ENCODE data around the gene TCFL5. TPM values are rescaled to one million over a fixed set of nuclear protein-coding genes. Genes with fewer than 3 reads are reported as not detected.

TCFL5 gene
- total and polyA plus RNA-seq, 2 donors (not counting 3 experiments of a cell fraction or from before 2014, with no cell fraction given), result 4.4 to 11.1 TPM

GRCh38 chr20:62900692-62901584, 39.3 kb upstream of the TCFL5 start:
- H3K9me1 ChIP-seq (replicated peaks; ENCODE audit: control insufficient read depth, extremely low read depth, insufficient read depth, low read length), result no peaks in the 10 kb centered on the region
- BruUV-seq (replicated peaks), result no TSS peak
- H3K4me1 ChIP-seq (ENCODE audit: control insufficient read depth, extremely low read depth, insufficient read depth, low read length), result no peaks in the 10 kb centered on the region
- no peak overlapping the region for H3K9ac ChIP-seq (replicated peaks; ENCODE audit: extremely low read depth, insufficient read depth, low read length)
- dilution Hi-C loops (cut with MboI; ENCODE audit: extremely low pct_ligation_motif_present, low sequenced_read_pairs), result no loop called here
- H3K79me2 ChIP-seq (ENCODE audit: control insufficient read depth, insufficient read depth, low read length), result no peaks in the 10 kb centered on the region
- no peaks in the 10 kb centered on the region for H4K20me1 ChIP-seq (replicated peaks; ENCODE audit: control insufficient read depth, extremely low read depth, insufficient read depth, low read length)
- H3K27ac ChIP-seq (ENCODE audit: insufficient read depth, low read depth, low read length), result no peak overlapping the region
- H3K36me3 ChIP-seq (ENCODE audit: control insufficient read depth in 2 of 2, extremely low read depth in 1 of 2, insufficient read depth in 2 of 2, low read length in 2 of 2), result peaks cover 22% of the 10 kb centered on the region in 2 experiments
- TF ChIP-seq FOS (IDR thresholded peaks at IDR 0.05; ENCODE audit: borderline replicate concordance, insufficient read depth, low read length) (no peak), POLR2A (IDR thresholded peaks at IDR 0.05; ENCODE audit: low read depth, low read length) (peak; percentile 8)
- no peak overlapping the region for H3K4me2 ChIP-seq (ENCODE audit: insufficient read depth, low read length)
- intact Hi-C loops (cut with micrococcal nuclease), result no loop called here
- ChIA-PET CTCF (interaction anchor here (1.1 to 3.6 kb wide), 10 partner anchors 11 to 108 kb away, joined by 3 to 21 read pairs (median 4); partner anchors contain the start of gene SLC17A9), POLR2A (no interaction called here)
- no peak overlapping the region for H3K4me3 ChIP-seq (replicated peaks in 1 of 3; ENCODE audit: insufficient read depth in 1 of 3, low read depth in 1 of 3, low read length in 3 of 3)
- DNase-seq (ENCODE audit: low read depth, low spot score) (peak; percentile 19), FAIRE-seq (no peak)
- H3K27me3 ChIP-seq (ENCODE audit: control insufficient read depth in 2 of 2, insufficient read depth in 2 of 2, low read length in 2 of 2), result no peaks in the 10 kb centered on the region
- no peaks in the 10 kb centered on the region for H3K9me3 ChIP-seq (replicated peaks; ENCODE audit: control insufficient read depth, insufficient read depth, low read length)
- no peak overlapping the region for H2AFZ ChIP-seq (ENCODE audit: low read depth, low read length)

GRCh38 chr20:62900052-62900691, 38.5 kb upstream of the TCFL5 start:
- no peaks in the 10 kb centered on the region for H3K9me1 ChIP-seq (replicated peaks; ENCODE audit: control insufficient read depth, extremely low read depth, insufficient read depth, low read length)
- no peaks in the 10 kb centered on the region for H4K20me1 ChIP-seq (replicated peaks; ENCODE audit: control insufficient read depth, extremely low read depth, insufficient read depth, low read length)
- dilution Hi-C loops (cut with MboI; ENCODE audit: extremely low pct_ligation_motif_present, low sequenced_read_pairs) (no loop called here), intact Hi-C loops (cut with micrococcal nuclease) (no loop called here)
- peaks cover 14 to 15% of the 10 kb centered on the region in 2 experiments for H3K36me3 ChIP-seq (ENCODE audit: control insufficient read depth in 2 of 2, extremely low read depth in 1 of 2, insufficient read depth in 2 of 2, low read length in 2 of 2)
- no peak overlapping the region for H3K4me3 ChIP-seq (replicated peaks in 1 of 3; ENCODE audit: insufficient read depth in 1 of 3, low read depth in 1 of 3, low read length in 3 of 3)
- no TSS peak for BruUV-seq (replicated peaks)
- no peaks in the 10 kb centered on the region for H3K9me3 ChIP-seq (replicated peaks; ENCODE audit: control insufficient read depth, insufficient read depth, low read length)
- H3K4me2 ChIP-seq (ENCODE audit: insufficient read depth, low read length), result no peak overlapping the region
- ChIA-PET CTCF (interaction anchor here (1.1 to 3.6 kb wide), 6 partner anchors 12 to 109 kb away, joined by 3 to 21 read pairs (median 4); no protein-coding TSS in a partner anchor), POLR2A (no interaction called here)
- no peaks in the 10 kb centered on the region for H3K4me1 ChIP-seq (ENCODE audit: control insufficient read depth, extremely low read depth, insufficient read depth, low read length)
- peak; percentile 78 to 95 for TF ChIP-seq CTCF (IDR thresholded peaks at IDR 0.05; ENCODE audit: extremely low read depth in 1 of 2, insufficient read depth in 1 of 2, low read depth in 1 of 2, low read length in 2 of 2)
- peak; percentile 28 for TF ChIP-seq POLR2AphosphoS5 (IDR thresholded peaks at IDR 0.05; ENCODE audit: insufficient read depth, low read depth, low read length)
- TF ChIP-seq FOS (IDR thresholded peaks at IDR 0.05; ENCODE audit: borderline replicate concordance, insufficient read depth, low read length), result no peak
- TF ChIP-seq EZH2 (IDR thresholded peaks at IDR 0.05; ENCODE audit: borderline replicate concordance, low read depth, low read length, severe bottlenecking), result no peak
- FAIRE-seq (peak; percentile 72), DNase-seq (ENCODE audit: low read depth, low spot score) (peak; percentile 73)
- no peak overlapping the region for H3K27ac ChIP-seq (ENCODE audit: insufficient read depth, low read depth, low read length)
- H3K9ac ChIP-seq (replicated peaks; ENCODE audit: extremely low read depth, insufficient read depth, low read length), result no peak overlapping the region
- H3K27me3 ChIP-seq (ENCODE audit: control insufficient read depth in 2 of 2, insufficient read depth in 2 of 2, low read length in 2 of 2), result no peaks in the 10 kb centered on the region
- H3K79me2 ChIP-seq (ENCODE audit: control insufficient read depth, insufficient read depth, low read length), result no peaks in the 10 kb centered on the region
- no peak overlapping the region for H2AFZ ChIP-seq (ENCODE audit: low read depth, low read length)

Measured in endothelial cell of umbilical vein (primary cell).